Neural crest cell (in vitro differentiated cells): ENCODE results near the gene TSNAX. TPM values are rescaled to one million over a fixed set of nuclear protein-coding genes. Genes with fewer than 3 reads are reported as not detected.

Experiments
- DNase-seq: peaks from one replicate; pipeline ENCODE4 v3.0.0; 2021; ENCODE audit warnings: low read depth, mixed read lengths, low spot score
- H3K27ac Mint-ChIP-seq: one replicate; pipeline ENCODE4 v1.8.0; 2021; ENCODE audit warnings: mild to moderate bottlenecking, mixed read lengths; ENCODE audit not compliant: unreplicated experiment
- H3K27me3 Mint-ChIP-seq: 2 replicates; pipeline ENCODE4 v1.8.0; 2021; ENCODE audit warnings: low read depth, mild to moderate bottlenecking, mixed read lengths
- H3K36me3 Mint-ChIP-seq: 2 replicates; pipeline ENCODE4 v1.8.0; 2021; ENCODE audit warnings: low read depth, mild to moderate bottlenecking, mixed read lengths
- H3K4me1 Mint-ChIP-seq: 2 replicates; pipeline ENCODE4 v1.8.0; 2021; ENCODE audit warnings: mixed read lengths
- H3K4me3 Mint-ChIP-seq: one replicate; pipeline ENCODE4 v1.8.0; 2021; ENCODE audit warnings: mild to moderate bottlenecking, mixed read lengths
- H3K9me3 Mint-ChIP-seq: 2 replicates; pipeline ENCODE4 v1.8.0; 2021; ENCODE audit warnings: mixed read lengths
- total RNA-seq: library from RNA; stranded (reverse); gene quantifications from 2 replicates; pipeline ENCODE4 v1.2.1, GENCODE V29; 2021
- TF ChIP-seq, protein P1 (sequence below): fragments of 200-600 bp; sonication (generic); conservative IDR thresholded peaks from 2 replicates; pipeline ENCODE4 v1.5.0; 2021; ENCODE audit warnings: antibody characterized with exemption, mild to moderate bottlenecking

Gene TSNAX
- total RNA-seq, 1 donor from 2014 or later = 39.2 TPM

GRCh38 chr1:231487019-231487418 is 41.5 kb upstream of the TSNAX start:
- DNase-seq = no peak
- no peaks in the 10 kb centered on the region for H3K27me3 Mint-ChIP-seq
- no peaks in the 10 kb centered on the region for H3K36me3 Mint-ChIP-seq
- H3K4me1 Mint-ChIP-seq = no peaks in the 10 kb centered on the region
- no peak overlapping the region for H3K27ac Mint-ChIP-seq
- TF ChIP-seq, protein P1, sequence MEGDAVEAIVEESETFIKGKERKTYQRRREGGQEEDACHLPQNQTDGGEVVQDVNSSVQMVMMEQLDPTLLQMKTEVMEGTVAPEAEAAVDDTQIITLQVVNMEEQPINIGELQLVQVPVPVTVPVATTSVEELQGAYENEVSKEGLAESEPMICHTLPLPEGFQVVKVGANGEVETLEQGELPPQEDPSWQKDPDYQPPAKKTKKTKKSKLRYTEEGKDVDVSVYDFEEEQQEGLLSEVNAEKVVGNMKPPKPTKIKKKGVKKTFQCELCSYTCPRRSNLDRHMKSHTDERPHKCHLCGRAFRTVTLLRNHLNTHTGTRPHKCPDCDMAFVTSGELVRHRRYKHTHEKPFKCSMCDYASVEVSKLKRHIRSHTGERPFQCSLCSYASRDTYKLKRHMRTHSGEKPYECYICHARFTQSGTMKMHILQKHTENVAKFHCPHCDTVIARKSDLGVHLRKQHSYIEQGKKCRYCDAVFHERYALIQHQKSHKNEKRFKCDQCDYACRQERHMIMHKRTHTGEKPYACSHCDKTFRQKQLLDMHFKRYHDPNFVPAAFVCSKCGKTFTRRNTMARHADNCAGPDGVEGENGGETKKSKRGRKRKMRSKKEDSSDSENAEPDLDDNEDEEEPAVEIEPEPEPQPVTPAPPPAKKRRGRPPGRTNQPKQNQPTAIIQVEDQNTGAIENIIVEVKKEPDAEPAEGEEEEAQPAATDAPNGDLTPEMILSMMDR = no peak
- H3K9me3 Mint-ChIP-seq = no peaks in the 10 kb centered on the region
- no peak overlapping the region for H3K4me3 Mint-ChIP-seq

GRCh38 chr1:231487910-231488309 is 40.6 kb upstream of the TSNAX start:
- H3K27ac Mint-ChIP-seq = peak overlapping the region; percentile 20
- TF ChIP-seq, protein P1 = no peak
- H3K4me1 Mint-ChIP-seq = peaks cover 4% of the 10 kb centered on the region
- H3K9me3 Mint-ChIP-seq = no peaks in the 10 kb centered on the region
- H3K36me3 Mint-ChIP-seq = no peaks in the 10 kb centered on the region
- H3K4me3 Mint-ChIP-seq = no peak overlapping the region
- peaks cover 3% of the 10 kb centered on the region for H3K27me3 Mint-ChIP-seq
- DNase-seq = no peak

- Mint-ChIP-seq H3K27ac (no peak overlapping the region), H3K36me3 (peaks cover 5% of the 10 kb centered on the region), H3K4me1 (peaks cover 10% of the 10 kb centered on the region), H3K27me3 (peaks cover 3% of the 10 kb centered on the region), H3K9me3 (peaks cover 13% of the 10 kb centered on the region), H3K4me3 (no peak overlapping the region)
- DNase-seq = no peak
- TF ChIP-seq, protein P1 = no peak
These were observed 34.9 kb upstream of the TSNAX start for GRCh38 chr1:231493421-231494185.

- no peak overlapping the region for H3K27ac Mint-ChIP-seq
- TF ChIP-seq, protein P1 = no peak
- H3K4me3 Mint-ChIP-seq = no peak overlapping the region
- H3K9me3 Mint-ChIP-seq = peaks cover 17% of the 10 kb centered on the region
- H3K36me3 Mint-ChIP-seq = peaks cover 5% of the 10 kb centered on the region
- peaks cover 10% of the 10 kb centered on the region for H3K4me1 Mint-ChIP-seq
- peaks cover 3% of the 10 kb centered on the region for H3K27me3 Mint-ChIP-seq
- no peak for DNase-seq
These were observed 33.9 kb upstream of the TSNAX start for GRCh38 chr1:231494439-231495110.

DNA sequence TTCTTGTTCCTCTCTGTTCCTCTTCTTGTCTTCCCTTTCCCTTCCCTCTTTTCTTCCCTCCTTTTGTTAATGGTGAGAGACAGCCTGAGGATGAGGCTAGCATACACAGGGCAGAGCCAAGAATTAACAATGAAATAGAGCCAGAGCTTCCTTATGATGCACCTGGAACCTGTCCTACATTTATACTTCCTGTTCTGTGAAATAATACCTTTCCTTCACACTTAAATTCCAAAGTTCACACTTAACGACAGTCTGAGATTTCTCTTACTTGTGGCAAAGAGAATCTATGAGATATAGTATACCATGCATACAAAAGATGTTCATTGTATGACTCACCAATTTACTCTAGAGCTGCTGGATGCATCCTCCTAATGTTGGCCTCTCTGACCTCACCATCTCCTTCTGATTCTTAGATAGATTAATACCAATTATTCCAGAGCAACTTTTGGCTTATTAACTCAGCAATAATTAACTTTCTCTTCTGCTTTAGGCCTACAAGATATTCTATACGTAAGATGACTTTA is 30.8 kb upstream of the TSNAX start:
- H3K4me3 Mint-ChIP-seq = no peak overlapping the region
- peaks cover 8% of the 10 kb centered on the region for H3K4me1 Mint-ChIP-seq

More for the DNA sequence above, 30.8 kb upstream of the TSNAX start:
- Mint-ChIP-seq H3K9me3 (peaks cover 17% of the 10 kb centered on the region), H3K27me3 (peaks cover 2% of the 10 kb centered on the region), H3K27ac (no peak overlapping the region), H3K36me3 (peaks cover 7% of the 10 kb centered on the region)
- no peak for DNase-seq
- TF ChIP-seq, protein P1 = no peak
